RPMI8226 (cell line): ENCODE results near the gene SLC6A20.

Source experiments
- DNase-seq: peaks from one replicate; pipeline ENCODE4 v3.0.0-alpha.2; 2015

The SLC6A20 gene

GRCh38 chr3:45712434-45713110 is 83.8 kb downstream of the SLC6A20 start:
- DNase-seq: no peak

GRCh38 chr3:45711931-45712330 is 84.4 kb downstream of the SLC6A20 start:
- DNase-seq: no peak

GRCh38 chr3:45705839-45706808 is 90.2 kb downstream of the SLC6A20 start:
- no peak for DNase-seq
